HG03060 (cell line): ENCODE data around the gene DCT.

ENCODE experiments used
- ATAC-seq: cut with Tn5 transposase; IDR thresholded peaks from one replicate; pipeline ENCODE4 v1.9.1; 2021; ENCODE audit warnings: low read depth, moderate number of reproducible peaks; ENCODE audit not compliant: unreplicated experiment

Gene DCT

DNA sequence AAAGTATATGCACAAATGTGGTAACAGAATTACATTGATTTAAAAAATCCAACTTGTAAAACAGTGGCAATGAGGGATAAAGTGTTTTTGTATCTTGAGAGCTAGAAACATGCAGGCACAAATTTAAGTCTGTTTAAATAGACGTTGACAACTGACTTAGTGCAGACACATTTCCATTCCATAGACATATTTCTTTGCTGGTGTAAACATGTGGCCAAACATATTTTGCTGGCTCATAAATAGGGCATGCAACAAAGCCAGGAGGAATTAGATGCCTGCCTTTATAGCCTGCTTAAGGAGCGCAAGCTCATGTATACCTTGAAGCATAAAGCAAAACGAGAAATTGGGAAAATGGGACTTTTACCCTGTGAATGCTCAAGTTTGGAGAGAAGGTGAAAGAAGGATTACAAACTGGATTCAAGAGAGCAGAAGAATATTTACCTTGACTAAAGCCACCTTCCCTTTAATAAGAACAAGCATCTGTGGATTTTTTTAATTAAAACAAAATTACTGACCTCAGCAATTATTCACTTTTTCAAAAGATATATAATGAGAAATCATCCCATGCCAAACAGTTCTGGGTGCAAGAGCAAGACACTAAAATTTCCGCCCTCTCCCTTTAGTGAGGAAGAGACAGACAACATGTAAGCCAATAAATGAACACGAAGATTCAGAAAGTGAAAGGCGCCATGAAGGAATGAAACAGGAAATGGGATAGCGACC, 71.0 kb downstream of the DCT start:
- no peak for ATAC-seq

GRCh38 chr13:94400874-94401273, 78.6 kb downstream of the DCT start:
- ATAC-seq: no peak

DNA sequence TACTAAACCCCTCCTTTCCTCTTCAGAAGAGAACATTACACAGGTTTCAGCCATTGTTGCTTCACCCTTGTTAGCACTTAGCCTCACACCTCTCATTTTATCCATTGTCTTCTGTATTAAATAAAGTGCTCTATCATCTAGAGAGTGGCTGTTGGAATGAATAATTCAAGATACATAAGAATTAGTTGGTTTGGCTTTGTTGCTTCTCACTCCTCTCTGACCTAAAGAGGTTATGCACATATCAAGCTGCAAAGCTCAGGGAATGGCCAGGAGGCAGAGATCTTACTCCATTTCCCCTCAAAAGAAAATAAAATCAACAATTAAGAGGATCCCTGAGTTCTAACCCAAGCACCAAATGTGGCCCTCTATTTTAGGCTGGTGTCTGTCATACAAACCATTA, 79.7 kb downstream of the DCT start:
- no peak for ATAC-seq

- no peak for ATAC-seq
These were observed 83.6 kb downstream of the DCT start for GRCh38 chr13:94395860-94396259.

- no peak for ATAC-seq
These were observed 84.8 kb downstream of the DCT start for GRCh38 chr13:94394723-94395122.

DNA sequence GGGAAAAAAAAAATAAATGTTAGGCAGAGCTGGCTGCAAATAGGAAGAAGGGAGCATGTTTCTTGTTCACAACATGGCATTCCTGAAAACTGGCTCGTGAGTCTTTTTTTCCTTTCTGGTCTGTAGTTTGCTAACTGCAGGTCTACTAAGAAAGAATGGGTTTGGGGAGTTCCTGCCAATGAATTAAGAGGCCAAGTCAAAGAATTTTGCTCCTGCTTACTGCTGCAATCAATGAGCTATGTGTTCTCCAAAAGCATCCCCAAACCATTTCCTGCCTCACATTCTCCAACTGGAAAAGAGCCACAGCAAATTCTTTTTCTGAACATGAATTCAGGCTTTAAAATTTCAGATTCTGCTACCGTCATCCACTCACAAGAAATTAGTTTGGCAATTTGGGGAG, 88.6 kb downstream of the DCT start:
- no peak for ATAC-seq

- ATAC-seq: no peak
These were observed 89.7 kb downstream of the DCT start for GRCh38 chr13:94389604-94390351.

GRCh38 chr13:94387047-94387446, 92.4 kb downstream of the DCT start:
- no peak for ATAC-seq
